ENCODE measurements around the gene GBP7. TPM values are rescaled to one million over a fixed set of nuclear protein-coding genes. Genes with fewer than 3 reads are reported as not detected.
"Not testable (repeated sequence)": the region's sequence is repeated elsewhere in the genome, so short reads cannot be mapped to it uniquely, and the experiment has no call there.

GBP7 gene, protein sequence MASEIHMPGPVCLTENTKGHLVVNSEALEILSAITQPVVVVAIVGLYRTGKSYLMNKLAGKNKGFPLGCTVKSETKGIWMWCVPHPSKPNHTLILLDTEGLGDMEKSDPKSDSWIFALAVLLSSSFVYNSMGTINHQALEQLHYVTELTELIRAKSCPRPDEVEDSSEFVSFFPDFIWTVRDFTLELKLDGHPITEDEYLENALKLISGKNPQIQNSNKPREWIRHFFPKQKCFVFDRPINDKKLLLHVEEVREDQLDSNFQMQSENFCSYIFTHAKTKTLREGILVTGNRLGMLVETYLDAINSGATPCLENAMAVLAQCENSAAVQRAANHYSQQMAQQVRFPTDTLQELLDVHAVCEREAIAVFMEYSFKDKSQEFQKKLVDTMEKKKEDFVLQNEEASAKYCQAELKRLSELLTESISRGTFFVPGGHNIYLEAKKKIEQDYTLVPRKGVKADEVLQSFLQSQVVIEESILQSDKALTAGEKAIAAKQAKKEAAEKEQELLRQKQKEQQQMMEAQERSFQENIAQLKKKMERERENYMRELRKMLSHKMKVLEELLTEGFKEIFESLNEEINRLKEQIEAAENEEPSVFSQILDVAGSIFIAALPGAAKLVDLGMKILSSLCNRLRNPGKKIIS
- total RNA-seq (2014; rRNA removed; shearing (Covaris generic)) (not detected in 2 replicates), total RNA-seq (2022) (not detected in 2 replicates), Bru-seq, nascent RNA (not detected), BruChase-seq, experiment 1, labeled RNA remaining after a 6-hour chase (percentile 2 among the genes with signal in this experiment), BruChase-seq, experiment 2, labeled RNA remaining after a 2-hour chase (not detected)
- long read RNA-seq, result 0 reads

DNA sequence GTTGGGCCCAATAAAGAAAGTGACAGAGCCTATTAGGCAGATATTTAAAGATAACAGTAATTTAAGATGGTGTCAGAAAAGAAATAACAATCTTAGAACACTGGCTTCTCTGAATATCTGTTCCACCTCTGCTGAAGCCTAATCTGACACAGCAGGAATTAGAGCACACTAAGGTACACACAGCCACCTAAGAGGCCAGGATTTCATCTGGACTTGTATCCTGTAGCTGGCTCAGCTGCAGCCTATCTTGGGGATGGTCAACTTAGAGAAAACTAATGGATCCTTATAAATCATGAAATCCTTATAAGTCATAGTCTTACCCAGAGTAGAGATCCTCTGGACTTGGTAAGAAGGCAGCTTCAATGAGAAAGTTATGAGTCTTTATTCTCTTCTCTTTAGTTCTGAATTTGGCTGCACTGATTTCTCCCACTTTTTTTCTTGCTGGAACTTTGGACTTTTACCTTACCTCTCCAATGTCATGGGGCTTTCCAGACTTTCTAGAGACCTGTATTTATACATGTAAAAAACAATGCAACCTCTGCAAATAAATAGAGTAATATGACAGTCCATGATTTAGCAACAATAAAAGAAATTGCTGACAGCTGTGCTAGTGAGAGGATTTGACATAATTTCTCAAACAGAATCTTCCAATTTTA is at the start of gene GBP7:
GBP7 (minus strand) TSS at position 403 of the 656 bp plus-strand sequence. CDS start 4,068 bp downstream, outside the sequence.
- Histone ChIP-seq H4K20me1 (ENCODE audit: insufficient read depth, low read length) (no peaks in the 10 kb centered on the region), H3K4me1 (ENCODE audit: insufficient read depth, low read length, poor library complexity, severe bottlenecking) (no peaks in the 10 kb centered on the region), H2AFZ (ENCODE audit: low read length) (no peak within 1 kb of the TSS), H3K79me2 (ENCODE audit: insufficient read depth, low read depth, low read length) (no peaks in the 10 kb centered on the region), H3K36me3 (ENCODE audit: insufficient read depth, low read length) (no peaks in the 10 kb centered on the region), H3K27ac (ENCODE audit: low read depth, low read length, poor library complexity, severe bottlenecking) (no peak within 1 kb of the TSS), H3K4me3 (ENCODE audit: low read depth, low read length, poor library complexity, severe bottlenecking) (no peak within 1 kb of the TSS), H3K9me2 (ENCODE audit: insufficient read depth, low read length) (no peaks in the 10 kb centered on the region), H3K4me2 (ENCODE audit: low read length) (no peak within 1 kb of the TSS), H3K9me3 (ENCODE audit: low read length) (no peaks in the 10 kb centered on the region)
- intact Hi-C loops (cut with micrococcal nuclease; ENCODE audit: unreplicated experiment), result no loop called here
- no peak for DNase-seq (ENCODE audit: low spot score)
- CTCF ChIA-PET (ENCODE audit: unreplicated experiment), result interaction anchor here (0.6 kb wide), 1 partner anchor 844 kb away, joined by 3 read pairs; no protein-coding TSS in a partner anchor
- BruUV-seq (replicated peaks), result no TSS peak
- POLR2A ChIA-PET, result no interaction called here
- TF ChIP-seq, protein P1, sequence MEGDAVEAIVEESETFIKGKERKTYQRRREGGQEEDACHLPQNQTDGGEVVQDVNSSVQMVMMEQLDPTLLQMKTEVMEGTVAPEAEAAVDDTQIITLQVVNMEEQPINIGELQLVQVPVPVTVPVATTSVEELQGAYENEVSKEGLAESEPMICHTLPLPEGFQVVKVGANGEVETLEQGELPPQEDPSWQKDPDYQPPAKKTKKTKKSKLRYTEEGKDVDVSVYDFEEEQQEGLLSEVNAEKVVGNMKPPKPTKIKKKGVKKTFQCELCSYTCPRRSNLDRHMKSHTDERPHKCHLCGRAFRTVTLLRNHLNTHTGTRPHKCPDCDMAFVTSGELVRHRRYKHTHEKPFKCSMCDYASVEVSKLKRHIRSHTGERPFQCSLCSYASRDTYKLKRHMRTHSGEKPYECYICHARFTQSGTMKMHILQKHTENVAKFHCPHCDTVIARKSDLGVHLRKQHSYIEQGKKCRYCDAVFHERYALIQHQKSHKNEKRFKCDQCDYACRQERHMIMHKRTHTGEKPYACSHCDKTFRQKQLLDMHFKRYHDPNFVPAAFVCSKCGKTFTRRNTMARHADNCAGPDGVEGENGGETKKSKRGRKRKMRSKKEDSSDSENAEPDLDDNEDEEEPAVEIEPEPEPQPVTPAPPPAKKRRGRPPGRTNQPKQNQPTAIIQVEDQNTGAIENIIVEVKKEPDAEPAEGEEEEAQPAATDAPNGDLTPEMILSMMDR (conservative IDR thresholded peaks at IDR 0.05; ENCODE audit: low read length), result no peak
- no peak for TF ChIP-seq EZH2phosphoT487 (IDR thresholded peaks at IDR 0.05; ENCODE audit: borderline replicate concordance, low read depth, low read length)

DNA sequence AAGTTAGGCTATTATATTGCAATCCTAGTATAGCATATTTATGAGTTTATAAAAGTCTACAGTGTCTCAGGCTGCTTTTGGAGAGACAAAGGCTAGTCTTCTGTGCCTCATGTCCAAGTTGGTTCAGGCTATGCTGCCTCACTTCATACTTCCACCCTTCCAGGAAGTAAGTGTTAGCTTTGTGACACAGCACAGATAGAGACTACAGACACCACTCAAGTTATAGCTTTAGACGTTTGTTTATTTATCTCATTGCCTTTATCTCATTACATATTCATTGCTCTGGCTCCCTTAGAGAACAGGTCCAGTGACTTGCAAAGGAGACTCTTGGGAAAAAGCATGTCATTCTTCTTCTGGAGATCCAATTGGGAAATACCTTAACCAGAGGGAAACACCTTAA is 45.5 kb upstream of the GBP7 start:
- intact Hi-C loops (cut with micrococcal nuclease; ENCODE audit: unreplicated experiment), result no loop called here
- Histone ChIP-seq H3K4me2 (ENCODE audit: low read length) (no peak overlapping the region), H4K20me1 (ENCODE audit: insufficient read depth, low read length) (no peaks in the 10 kb centered on the region), H3K4me1 (ENCODE audit: insufficient read depth, low read length, poor library complexity, severe bottlenecking) (no peaks in the 10 kb centered on the region), H3K9me2 (ENCODE audit: insufficient read depth, low read length) (no peaks in the 10 kb centered on the region), H3K4me3 (ENCODE audit: low read depth, low read length, poor library complexity, severe bottlenecking) (no peak overlapping the region), H3K36me3 (ENCODE audit: insufficient read depth, low read length) (no peaks in the 10 kb centered on the region), H3K9me3 (ENCODE audit: low read length) (no peaks in the 10 kb centered on the region), H2AFZ (ENCODE audit: low read length) (no peak overlapping the region), H3K79me2 (ENCODE audit: insufficient read depth, low read depth, low read length) (no peaks in the 10 kb centered on the region), H3K27ac (ENCODE audit: low read depth, low read length, poor library complexity, severe bottlenecking) (no peak overlapping the region)
- CTCF ChIA-PET (ENCODE audit: unreplicated experiment), result no interaction called here
- DNase-seq (ENCODE audit: low spot score), result no peak
- BruUV-seq (replicated peaks), result no TSS peak
- TF ChIP-seq EZH2phosphoT487 (IDR thresholded peaks at IDR 0.05; ENCODE audit: borderline replicate concordance, low read depth, low read length), result no peak
- TF ChIP-seq, protein P1 (conservative IDR thresholded peaks at IDR 0.05; ENCODE audit: low read length), result no peak
- POLR2A ChIA-PET, result interaction anchor here (0.5 kb wide), 2 partner anchors 19 to 422 kb away, joined by 3 read pairs; no protein-coding TSS in a partner anchor

DNA sequence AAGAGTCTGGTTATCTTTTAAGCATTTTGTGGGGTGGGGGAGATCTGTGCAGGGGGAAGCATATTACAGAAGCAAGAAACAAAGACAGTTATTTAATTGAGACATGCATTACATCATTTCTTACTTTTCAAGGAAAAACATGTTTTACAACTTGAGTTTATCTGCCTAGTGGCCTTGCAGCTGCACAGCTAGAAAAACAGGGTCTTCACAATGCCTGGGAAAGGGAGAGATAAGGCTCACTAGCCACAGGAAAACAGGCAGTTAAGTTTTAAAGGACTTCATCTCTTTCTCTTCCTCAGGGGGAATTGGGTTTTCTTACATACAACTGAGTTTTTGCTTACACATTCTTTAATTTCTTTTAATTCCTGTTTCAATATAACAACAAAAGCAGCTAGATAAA is 44.0 kb upstream of the GBP7 start:
- H3K4me3 ChIP-seq (ENCODE audit: low read depth, low read length, poor library complexity, severe bottlenecking); BruUV-seq (replicated peaks); POLR2A ChIA-PET; DNase-seq (ENCODE audit: low spot score); H3K27ac ChIP-seq (ENCODE audit: low read depth, low read length, poor library complexity, severe bottlenecking); H3K9me2 ChIP-seq (ENCODE audit: insufficient read depth, low read length); intact Hi-C loops (cut with micrococcal nuclease; ENCODE audit: unreplicated experiment); H3K4me2 ChIP-seq (ENCODE audit: low read length); H2AFZ ChIP-seq (ENCODE audit: low read length); CTCF ChIA-PET (ENCODE audit: unreplicated experiment); H4K20me1 ChIP-seq (ENCODE audit: insufficient read depth, low read length); H3K4me1 ChIP-seq (ENCODE audit: insufficient read depth, low read length, poor library complexity, severe bottlenecking); H3K36me3 ChIP-seq (ENCODE audit: insufficient read depth, low read length); H3K79me2 ChIP-seq (ENCODE audit: insufficient read depth, low read depth, low read length); H3K9me3 ChIP-seq (ENCODE audit: low read length): not testable (repeated sequence)

DNA sequence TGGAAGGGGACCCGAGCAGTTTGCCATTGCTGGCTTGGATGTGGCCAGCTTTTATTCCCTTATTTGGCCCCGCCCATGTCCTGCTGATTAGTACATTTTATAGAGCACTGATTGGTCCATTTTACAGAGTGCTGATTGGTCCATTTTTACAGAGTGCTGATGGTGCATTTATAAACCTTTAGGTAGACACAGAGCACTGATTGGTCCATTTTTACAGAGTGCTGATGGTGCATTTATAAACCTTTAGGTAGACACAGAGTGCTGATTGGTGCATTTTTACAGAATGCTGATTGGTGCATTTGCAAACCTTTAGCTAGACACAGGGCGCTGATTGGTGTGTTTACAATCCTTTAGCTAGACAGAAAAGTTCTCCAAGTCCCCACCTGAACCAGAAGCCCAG is 43.1 kb upstream of the GBP7 start:
- H3K9me3 ChIP-seq (ENCODE audit: low read length); H3K4me1 ChIP-seq (ENCODE audit: insufficient read depth, low read length, poor library complexity, severe bottlenecking); H2AFZ ChIP-seq (ENCODE audit: low read length); H3K9me2 ChIP-seq (ENCODE audit: insufficient read depth, low read length); POLR2A ChIA-PET; H3K4me3 ChIP-seq (ENCODE audit: low read depth, low read length, poor library complexity, severe bottlenecking); DNase-seq (ENCODE audit: low spot score); intact Hi-C loops (cut with micrococcal nuclease; ENCODE audit: unreplicated experiment); BruUV-seq (replicated peaks); H4K20me1 ChIP-seq (ENCODE audit: insufficient read depth, low read length); H3K79me2 ChIP-seq (ENCODE audit: insufficient read depth, low read depth, low read length); H3K36me3 ChIP-seq (ENCODE audit: insufficient read depth, low read length); CTCF ChIA-PET (ENCODE audit: unreplicated experiment); H3K27ac ChIP-seq (ENCODE audit: low read depth, low read length, poor library complexity, severe bottlenecking); H3K4me2 ChIP-seq (ENCODE audit: low read length): not testable (repeated sequence)

Data from OCI-LY7 (cell line).